SK-N-SH (cell line): ENCODE data around the gene DDX4. TPM values are rescaled to one million over a fixed set of nuclear protein-coding genes. Genes with fewer than 3 reads are reported as not detected.

ENCODE experiments used
- CTCF ChIA-PET: fragments of 300-600, 350-600 bp; formaldehyde crosslinking; extraction: SDS; loops from one replicate; lab custom pipeline; 2021; lab: Yijun Ruan, JAX
- POLR2A ChIA-PET: fragments of 350-600 bp; sonication (Branson Sonifier 250); formaldehyde crosslinking; extraction: SDS; loops from one replicate; lab custom pipeline; 2020; ENCODE audit warnings: antibody characterized with exemption, inconsistent platforms; lab: Yijun Ruan, JAX
- DNase-seq: peaks from one replicate; pipeline ENCODE4 v3.0.0; 2012
- H2AFZ ChIP-seq: fragments of 200-600 bp; sonication (generic); 2 replicates; pipeline ENCODE4 v1.8.1; 2016; ENCODE audit warnings: antibody characterized with exemption, mild to moderate bottlenecking, low read depth
- H3F3A ChIP-seq: fragments of 200-600 bp; sonication (generic); replicated peaks from 2 replicates; pipeline ENCODE3; 2016; ENCODE audit warnings: antibody characterized with exemption, mild to moderate bottlenecking; ENCODE audit not compliant: insufficient read depth
- H3K27ac ChIP-seq, 2 experiments: fragments of 200-500 bp in 1 of 2; fragments of 200-600 bp in 1 of 2; sonication (Bioruptor generic) in 1 of 2; sonication (generic), shearing (Covaris generic) in 1 of 2; 2 replicates each; pipeline versions ENCODE4 v1.5.1 to v1.6.1; 2014 to 2016; ENCODE audit warnings: low read depth in 2 of 2, inconsistent platforms in 1 of 2, low read length in 1 of 2, mild to moderate bottlenecking in 1 of 2, mixed read lengths in 1 of 2
- H3K27me3 ChIP-seq: fragments of 200-600 bp; sonication (generic), shearing (Covaris generic); 2 replicates; pipeline ENCODE4 v1.6.1; 2016; ENCODE audit warnings: mixed run types; ENCODE audit not compliant: insufficient read depth
- H3K36me3 ChIP-seq, 2 experiments: fragments of 200-500 bp in 1 of 2; fragments of 200-600 bp in 1 of 2; sonication (Bioruptor generic) in 1 of 2; sonication (generic) in 1 of 2; replicated peaks in 1 of 2; 2 replicates each; pipeline versions ENCODE3 to v1.5.1; 2014 to 2016; ENCODE audit warnings: low read length in 1 of 2, mild to moderate bottlenecking in 1 of 2; ENCODE audit not compliant: insufficient read depth in 2 of 2, control insufficient read depth in 1 of 2
- H3K4me1 ChIP-seq, 2 experiments: fragments of 200-500 bp in 1 of 2; fragments of 200-600 bp in 1 of 2; sonication (Bioruptor generic) in 1 of 2; sonication (generic), shearing (Covaris generic) in 1 of 2; 2 replicates each; pipeline versions ENCODE4 v1.5.1 to v1.6.1; 2014 to 2016; ENCODE audit warnings: low read depth in 1 of 2, low read length in 1 of 2, mixed run types in 1 of 2; ENCODE audit not compliant: insufficient read depth in 2 of 2, control insufficient read depth in 1 of 2
- H3K4me2 ChIP-seq: fragments of 200-600 bp; sonication (generic), shearing (Covaris generic); 2 replicates; pipeline ENCODE4 v1.6.1; 2017; ENCODE audit warnings: mixed run types
- H3K4me3 ChIP-seq, 2 experiments: fragments of 200-500 bp in 1 of 2; fragments of 200-600 bp in 1 of 2; sonication (Bioruptor generic) in 1 of 2; sonication (generic), shearing (Covaris generic) in 1 of 2; 2 replicates each; pipeline versions ENCODE4 v1.5.1 to v1.8.1; 2014 to 2016; ENCODE audit warnings: low read depth in 2 of 2, inconsistent platforms in 1 of 2, low read length in 1 of 2, mild to moderate bottlenecking in 1 of 2, mixed read lengths in 1 of 2, moderate library complexity in 1 of 2
- H3K79me2 ChIP-seq: fragments of 200-600 bp; sonication (generic); 2 replicates; pipeline ENCODE4 v1.8.1; 2017; ENCODE audit warnings: mild to moderate bottlenecking; ENCODE audit not compliant: insufficient read depth
- H3K9ac ChIP-seq: fragments of 200-600 bp; sonication (generic); 2 replicates; pipeline ENCODE4 v1.6.1; 2017; ENCODE audit warnings: mixed run types
- H3K9me2 ChIP-seq: fragments of 200-600 bp; sonication (generic); 2 replicates; pipeline ENCODE4 v1.6.1; 2017; ENCODE audit warnings: mixed run types
- H3K9me3 ChIP-seq: fragments of 200-600 bp; sonication (generic); 2 replicates; pipeline ENCODE4 v1.6.1; 2017; ENCODE audit warnings: mixed run types, mild to moderate bottlenecking, moderate library complexity
- H4K20me1 ChIP-seq: fragments of 200-600 bp; sonication (generic); 2 replicates; pipeline ENCODE4 v1.6.1; 2017; ENCODE audit warnings: mild to moderate bottlenecking, mixed run types; ENCODE audit not compliant: insufficient read depth
- EP300 ChIP-seq, 2 experiments: IDR thresholded peaks; 2 replicates each; pipeline versions ENCODE4 v1.4.0 to v1.6.1; 2012; ENCODE audit warnings: borderline replicate concordance in 1 of 2, low read depth in 1 of 2, low read length in 1 of 2
- EZH2phosphoT487 ChIP-seq: fragments of 200-600 bp; sonication (generic); IDR thresholded peaks from 2 replicates; pipeline ENCODE4 v1.6.1; 2017; ENCODE audit warnings: low read depth, mixed run types, mild to moderate bottlenecking, antibody characterized with exemption, moderate library complexity, borderline replicate concordance
- FOXJ3 ChIP-seq: sonication (generic); formaldehyde crosslinking; IDR thresholded peaks from 2 replicates; pipeline ENCODE4 v1.5.1; 2020; ENCODE audit warnings: mild to moderate bottlenecking, missing genetic modification reagents
- GATA2 ChIP-seq: sonication (generic); formaldehyde crosslinking; IDR thresholded peaks from 2 replicates; pipeline ENCODE4 v1.5.0; 2020; ENCODE audit warnings: mild to moderate bottlenecking, missing genetic modification reagents
- IRF3 ChIP-seq: fragments of 150-350 bp; IDR thresholded peaks from 2 replicates; pipeline ENCODE4 v1.6.1; 2016; ENCODE audit warnings: mild to moderate bottlenecking, low read depth, low read length
- JUND ChIP-seq: IDR thresholded peaks from 2 replicates; pipeline ENCODE4 v1.4.0; 2012
- MEF2A ChIP-seq: IDR thresholded peaks from 2 replicates; pipeline ENCODE4 v1.4.0; 2012; ENCODE audit warnings: low read depth, borderline replicate concordance
- MXI1 ChIP-seq: IDR thresholded peaks from 2 replicates; pipeline ENCODE4 v1.6.1; 2012; ENCODE audit warnings: mild to moderate bottlenecking, low read depth, low read length, improper control_type of control experiment
- NFIC ChIP-seq: IDR thresholded peaks from 2 replicates; pipeline ENCODE4 v1.4.0; 2012; ENCODE audit warnings: borderline replicate concordance
- PBX3 ChIP-seq: IDR thresholded peaks from 2 replicates; pipeline ENCODE4; 2012
- POLR2AphosphoS5 ChIP-seq: IDR thresholded peaks from 2 replicates; pipeline ENCODE4 v1.6.1; 2012; ENCODE audit warnings: low read depth, low read length
- RCOR1 ChIP-seq: fragments of 150-350 bp; IDR thresholded peaks from 2 replicates; pipeline ENCODE4 v1.6.1; 2017; ENCODE audit warnings: antibody characterized with exemption, low read length
- REST ChIP-seq: IDR thresholded peaks from 2 replicates; pipeline ENCODE4 v1.6.1; 2012; ENCODE audit warnings: mild to moderate bottlenecking, low read depth, low read length, moderate library complexity
- SIN3A ChIP-seq: IDR thresholded peaks from 2 replicates; pipeline ENCODE4 v1.6.1; 2012; ENCODE audit warnings: low read depth, mild to moderate bottlenecking, low read length, moderate library complexity, borderline replicate concordance
- TAF1 ChIP-seq: IDR thresholded peaks from 2 replicates; pipeline ENCODE4 v1.6.1; 2012; ENCODE audit warnings: low read depth, mild to moderate bottlenecking, low read length, moderate library complexity, borderline replicate concordance
- TCF12 ChIP-seq: IDR thresholded peaks from 2 replicates; pipeline ENCODE4 v1.4.0; 2012
- ZBTB33 ChIP-seq: IDR thresholded peaks from 2 replicates; pipeline ENCODE4 v1.4.0; 2012; ENCODE audit warnings: low read depth, borderline replicate concordance
- WGBS: methylation state at CpG from one replicate; pipeline ENCODE4 v1.1.6; 2017; ENCODE audit warnings: low lambda C conversion rate; 5-methylcytosine and 5-hydroxymethylcytosine counted together
- polyA plus RNA-seq, 3 experiments: library from polyadenylated mRNA; depleted of rRNA; stranded (reverse); fragments of >200 nt; gene quantifications; 2 replicates each; pipeline ENCODE4 v1.2.3, GENCODE V29; 2012

The DDX4 gene
- polyA plus RNA-seq, 1 of the 3 experiments (the other 2 are of a cell fraction) = not detected

- DNase-seq = no peak
- Histone ChIP-seq H2AFZ (no peak overlapping the region), H3K4me3 (no peak overlapping the region), H3K4me2 (no peak overlapping the region), H3K36me3 (no peaks in the 10 kb centered on the region), H3K9me3 (no peaks in the 10 kb centered on the region), H3K4me1 (no peaks in the 10 kb centered on the region), H3K27ac (no peak overlapping the region), H4K20me1 (no peaks in the 10 kb centered on the region), H3K27me3 (no peaks in the 10 kb centered on the region; the same call in 1 of the 2 replicates), H3K79me2 (no peaks in the 10 kb centered on the region), H3F3A (no peaks in the 10 kb centered on the region), H3K9ac (no peak overlapping the region), H3K9me2 (no peaks in the 10 kb centered on the region)
- 75% methylated on average over 1 of the region's 1 CpG for WGBS
- TF ChIP-seq ZBTB33 = no peak
- POLR2A ChIA-PET = no interaction called here
- CTCF ChIA-PET = interaction anchor here (1.8 kb wide), 1 partner anchor 14 kb away, joined by 5 read pairs; no protein-coding TSS in a partner anchor
These were observed 98.3 kb downstream of the DDX4 start for GRCh38 chr5:55836191-55836590.

- H3K79me2 ChIP-seq = no peaks in the 10 kb centered on the region
- TF ChIP-seq TAF1 = no peak
- TF ChIP-seq SIN3A = no peak
- TF ChIP-seq TCF12 = no peak
- TF ChIP-seq POLR2AphosphoS5 = no peak
- TF ChIP-seq EP300 (IDR thresholded peaks at IDR 0.05; ENCODE audit: borderline replicate concordance in 1 of 2, low read depth in 1 of 2, low read length in 1 of 2) = no peak
- TF ChIP-seq IRF3 = no peak
- TF ChIP-seq EZH2phosphoT487 = no peak
- no peak for TF ChIP-seq RCOR1
- TF ChIP-seq FOXJ3 = no peak
- TF ChIP-seq MEF2A = no peak
- no peak for TF ChIP-seq GATA2 (CRISPR knock-in tag)
- no peak for TF ChIP-seq REST
- no peak for TF ChIP-seq JUND
- no peak for TF ChIP-seq NFIC
- no peak for TF ChIP-seq PBX3
- no peak for TF ChIP-seq ZBTB33
- no peak for TF ChIP-seq MXI1
These were observed 104.1 kb downstream of the DDX4 start for GRCh38 chr5:55841976-55842375.

More at GRCh38 chr5:55841976-55842375, 104.1 kb downstream of the DDX4 start:
- Histone ChIP-seq H2AFZ (no peak overlapping the region), H4K20me1 (no peaks in the 10 kb centered on the region), H3K9me2 (no peaks in the 10 kb centered on the region), H3K4me3 (no peak overlapping the region), H3K9me3 (no peaks in the 10 kb centered on the region), H3K4me1 (no peaks in the 10 kb centered on the region), H3K4me2 (no peak overlapping the region), H3K27ac (no peak overlapping the region), H3K9ac (no peak overlapping the region), H3F3A (no peaks in the 10 kb centered on the region), H3K27me3 (no peaks in the 10 kb centered on the region; the same call in 1 of the 2 replicates), H3K36me3 (no peaks in the 10 kb centered on the region)
- 40% methylated on average over 2 of the region's 2 CpGs for WGBS
- POLR2A ChIA-PET = no interaction called here
- CTCF ChIA-PET = no interaction called here
- DNase-seq = no peak
